Heart left ventricle (tissue), 16 donors: ENCODE data around the gene S1PR4. TPM values are rescaled to one million over a fixed set of nuclear protein-coding genes. Genes with fewer than 3 reads are reported as not detected.
"Not testable (repeated sequence)": the region's sequence is repeated elsewhere in the genome, so short reads cannot be mapped to it uniquely, and the experiment has no call there.

Experiments used
- ATAC-seq, 4 donors: fragments of 200-7000 bp; cut with Tn5 transposase; one replicate each; pipeline ENCODE4 v1.9.1; 2020 to 2022; ENCODE audit warnings: moderate library complexity in 4 of 4, mild to moderate bottlenecking in 3 of 4, moderate number of reproducible peaks in 1 of 4
- DNase-seq, 5 donors: peaks; one replicate each; pipeline ENCODE4 v3.0.0-alpha.2; 2020
- H3K27ac ChIP-seq, 12 donors: fragments of 200-600 bp; sonication (generic) in 4 of 12; one replicate each; pipeline versions ENCODE4 v1.5.0 to v1.8.0; 2016 to 2022; ENCODE audit warnings: mild to moderate bottlenecking in 2 of 12
- H3K27me3 ChIP-seq, 9 donors: fragments of 200-600 bp; sonication (generic) in 2 of 9; one replicate each; pipeline versions ENCODE4 v1.5.1 to v1.8.0; 2016 to 2022; ENCODE audit warnings: mild to moderate bottlenecking in 3 of 9
- H3K36me3 ChIP-seq, 9 donors: fragments of 200-600 bp; sonication (generic) in 2 of 9; one replicate each; pipeline versions ENCODE4 v1.5.0 to v1.8.0; 2018 to 2022; ENCODE audit warnings: mild to moderate bottlenecking in 2 of 9
- H3K4me1 ChIP-seq, 12 donors: fragments of 200-600 bp; sonication (generic) in 4 of 12; one replicate each; pipeline versions ENCODE4 v1.5.0 to v1.8.0; 2016 to 2022; ENCODE audit warnings: mild to moderate bottlenecking in 3 of 12
- H3K4me3 ChIP-seq, 12 donors: fragments of 200-600 bp; sonication (generic) in 4 of 12; one replicate each; pipeline versions ENCODE4 v1.5.0 to v1.8.0; 2017 to 2022; ENCODE audit warnings: mild to moderate bottlenecking in 9 of 12, moderate library complexity in 4 of 12
- H3K9me3 ChIP-seq, 12 donors: fragments of 200-600 bp; sonication (generic) in 4 of 12; one replicate each; pipeline versions ENCODE4 v1.5.0 to v1.8.0; 2016 to 2022; ENCODE audit warnings: mild to moderate bottlenecking in 1 of 12
- CTCF ChIP-seq, 12 donors: fragments of 200-600 bp; sonication (generic) in 4 of 12; IDR thresholded peaks; one replicate each; pipeline versions ENCODE4 v1.5.0 to v1.8.0; 2018 to 2022; ENCODE audit warnings: antibody characterized with exemption in 12 of 12, mild to moderate bottlenecking in 5 of 12
- POLR2A ChIP-seq, 2 donors: fragments of 450-650 bp; IDR thresholded peaks; one replicate each; pipeline ENCODE4 v1.6.1; 2017; ENCODE audit warnings: antibody characterized with exemption in 2 of 2, mild to moderate bottlenecking in 2 of 2, moderate library complexity in 2 of 2
- WGBS, 4 donors: extraction: QIAGEN DNeasy Blood & Tissue Kit in 2 of 4; methylation state at CpG; one replicate each; pipeline versions ENCODE4 v1.1.5 to v1.1.7; 2013 to 2018; 5-methylcytosine and 5-hydroxymethylcytosine counted together
- intact Hi-C, 10 donors: fragments of 100-400 bp; cut with DNase I; formaldehyde crosslinking; loops; one replicate each; pipeline versions ENCODE4 v1.11.1 to v1.14.2; 2022
- polyA plus RNA-seq, 2 donors: library from polyadenylated mRNA; stranded (reverse); fragments of 200-250 nt; gene quantifications; one replicate each; pipeline ENCODE4 v1.2.3, GENCODE V29; 2013
- total RNA-seq, 9 donors: library from RNA; depleted of rRNA in 2 of 9; stranded (reverse); fragments of >200 nt in 2 of 9; fragmentation: NEBNext Ultra II Directional in 3 of 9; extraction: Animal tissue kit (Norgen Biotek cat#: 25700) in 3 of 9; gene quantifications; one replicate each; pipeline versions ENCODE4 v1.1.0 to v1.2.4, GENCODE V29; 2016 to 2023
- donor health status: ischemic (EF 13 %, LVEDD 7.1; RV severe dilation, severe dysfunction).
- donor health status: healthy with polysubstance abuse.
- donor health status: DM: no; HTN: yes; CAD: no.
- donor health status: DM: no; HTN: no; CAD: no.
- donor health status: ischemic (EF 25% LVEDD 6.9; RV normal size, moderate dysfunction).
- donor health status: ischemic (EF 25% LVEDD 5.7; RV mildly dilated, moderate dysfunction).
- donor health status: healthy.
- donor health status: DM: yes; HTN: yes; CAD: no.
- donor health status: ischemic (EF 35%, LVEDD 5.7; RV mildly dilated, moderate dysfunction).
- donor health status: nonischemic (EF 11% LVEDD 7.7; RV severe dilation, severe dysfunction).
- donor health status: DM: yes; HTN: yes; CAD: no.
- donor health status: PGD.
- donor health status: ischemic (EF 29% LVEDD 5.4; RV normal size, mild dysfunction).
- donor health status: nonischemic (EF 23%, LVEDD 6.1; RV moderate dilation, normal function).

S1PR4 gene
- total and polyA plus RNA-seq, 11 donors, result 0.35 to 5.5 (median 1.4) TPM

GRCh38 chr19:3202346-3202745 lies 23.8 kb downstream of the S1PR4 start:
- intact Hi-C loops, result no loop called here
- H3K4me3 ChIP-seq, result no peak overlapping the region
- no peaks in the 10 kb centered on the region for H3K27me3 ChIP-seq
- no peak for DNase-seq
- no peak overlapping the region for H3K27ac ChIP-seq
- H3K9me3 ChIP-seq, result no peaks in the 10 kb centered on the region
- 90 to 94% (median 91%) methylated on average over 9 to 12 of the region's 12 CpGs for whole genome bisulfite sequencing, 4 donors
- no peak for TF ChIP-seq POLR2A (IDR thresholded peaks at IDR 0.05)
- no peak for TF ChIP-seq CTCF (IDR thresholded peaks at IDR 0.05)
- peaks cover 0 to 68% (median 38%) of the 10 kb centered on the region in 9 donors for H3K36me3 ChIP-seq
- ATAC-seq, result no peak
- H3K4me1 ChIP-seq, result no peaks in the 10 kb centered on the region

GRCh38 chr19:3202895-3203294 lies 24.3 kb downstream of the S1PR4 start:
- intact Hi-C loops, result not testable (repeated sequence)
- WGBS, 4 donors, result 90 to 97% (median 94%) methylated on average over 5 to 7 of the region's 7 CpGs

GRCh38 chr19:3203805-3204645 lies 25.5 kb downstream of the S1PR4 start:
- Histone ChIP-seq H3K4me3 (no peak overlapping the region), H3K4me1 (no peaks in the 10 kb centered on the region), H3K36me3 (peaks cover 0 to 71% (median 46%) of the 10 kb centered on the region in 9 donors), H3K27me3 (no peaks in the 10 kb centered on the region), H3K9me3 (no peaks in the 10 kb centered on the region), H3K27ac (no peak overlapping the region)
- DNase-seq (no peak), ATAC-seq (peak in 1 of 4 donors; percentile 9)
- 93 to 96% (median 96%) methylated on average over 19 to 43 of the region's 43 CpGs for WGBS, 4 donors
- TF ChIP-seq CTCF (IDR thresholded peaks at IDR 0.05), result no peak
- no peak for TF ChIP-seq POLR2A (IDR thresholded peaks at IDR 0.05)
- intact Hi-C loops, result no loop called here

More at GRCh38 chr19:3202895-3203294, 24.3 kb downstream of the S1PR4 start:
- H3K4me3 ChIP-seq, H3K4me1 ChIP-seq, H3K27ac ChIP-seq, H3K27me3 ChIP-seq, ATAC-seq, DNase-seq, H3K9me3 ChIP-seq: not testable (repeated sequence)
- H3K36me3 ChIP-seq, result peaks cover 0 to 73% (median 43%) of the 10 kb centered on the region in 9 donors

GRCh38 chr19:3204646-3205275 lies 26.2 kb downstream of the S1PR4 start:
- H3K27ac ChIP-seq, result no peak overlapping the region
- H3K9me3 ChIP-seq, result no peaks in the 10 kb centered on the region
- intact Hi-C loops, result no loop called here

More at GRCh38 chr19:3204646-3205275, 26.2 kb downstream of the S1PR4 start:
- no peak for DNase-seq
- Histone ChIP-seq H3K27me3 (no peaks in the 10 kb centered on the region), H3K4me3 (no peak overlapping the region), H3K4me1 (no peaks in the 10 kb centered on the region), H3K36me3 (peaks cover 0 to 63% (median 43%) of the 10 kb centered on the region in 9 donors)
- WGBS, 4 donors, result 93 to 96% (median 95%) methylated on average over 12 to 35 of the region's 35 CpGs
- no peak for TF ChIP-seq CTCF (IDR thresholded peaks at IDR 0.05)
- no peak for TF ChIP-seq POLR2A (IDR thresholded peaks at IDR 0.05)
- no peak for ATAC-seq
